GM19468 (cell line): ENCODE data around the gene GMCL1.
"Not testable (repeated sequence)": the region's sequence is repeated elsewhere in the genome, so short reads cannot be mapped to it uniquely, and the experiment has no call there.

Experiments
- ATAC-seq: cut with Tn5 transposase; IDR thresholded peaks from one replicate; pipeline ENCODE4 v1.9.1; 2021; ENCODE audit warnings: mild to moderate bottlenecking, moderate library complexity, moderate number of reproducible peaks; ENCODE audit not compliant: unreplicated experiment; ENCODE audit errors: extremely low read depth

Gene GMCL1

GRCh38 chr2:69829256-69830044 lies at the start of gene GMCL1:
GMCL1 (plus strand) TSS chr2:69829660; CDS start chr2:69829893, 233 bp downstream.
- peak; percentile 94 for ATAC-seq

GRCh38 chr2:69780921-69781320 lies 48.5 kb upstream of the GMCL1 start:
- ATAC-seq = peak; percentile 11

GRCh38 chr2:69781321-69782248 lies 47.9 kb upstream of the GMCL1 start:
- ATAC-seq = peak; percentile 59

GRCh38 chr2:69784228-69784627 lies 45.2 kb upstream of the GMCL1 start:
- no peak for ATAC-seq

GRCh38 chr2:69785358-69785757 lies 44.1 kb upstream of the GMCL1 start:
- no peak for ATAC-seq

GRCh38 chr2:69786052-69786560 lies 43.4 kb upstream of the GMCL1 start:
- no peak for ATAC-seq

- ATAC-seq = peak; percentile 22
These were observed 40.2 kb upstream of the GMCL1 start for GRCh38 chr2:69789175-69789721.

GRCh38 chr2:69789772-69790600 lies 39.5 kb upstream of the GMCL1 start:
- no peak for ATAC-seq

- ATAC-seq = no peak
These were observed 38.9 kb upstream of the GMCL1 start for GRCh38 chr2:69790601-69790959.

- no peak for ATAC-seq
These were observed 38.4 kb upstream of the GMCL1 start for GRCh38 chr2:69791045-69791444.

- no peak for ATAC-seq
These were observed 33.3 kb upstream of the GMCL1 start for GRCh38 chr2:69796174-69796573.

GRCh38 chr2:69797235-69797634 lies 32.2 kb upstream of the GMCL1 start:
- no peak for ATAC-seq

GRCh38 chr2:69797836-69798289 lies 31.6 kb upstream of the GMCL1 start:
- no peak for ATAC-seq

- no peak for ATAC-seq
These were observed 31.1 kb upstream of the GMCL1 start for GRCh38 chr2:69798290-69798908.

- peak; percentile 20 for ATAC-seq
These were observed 30.4 kb upstream of the GMCL1 start for GRCh38 chr2:69798909-69799526.

- no peak for ATAC-seq
These were observed 27.6 kb upstream of the GMCL1 start for GRCh38 chr2:69801745-69802290.

GRCh38 chr2:69802781-69803367 lies 26.6 kb upstream of the GMCL1 start:
- not testable (repeated sequence) for ATAC-seq

- no peak for ATAC-seq
These were observed 25.0 kb upstream of the GMCL1 start for GRCh38 chr2:69804416-69804815.
